Subcutaneous abdominal adipose tissue (tissue), 5 donors: ENCODE data around the gene TOP1.

Experiments
- H3K27ac ChIP-seq: one replicate; pipeline ENCODE4 v1.7.0; 2013; ENCODE audit warnings: low read depth, mild to moderate bottlenecking, inconsistent platforms, low read length, moderate library complexity
- H3K27me3 ChIP-seq, 5 donors: one replicate each; pipeline ENCODE4 v1.7.0; 2013; ENCODE audit warnings: low read length in 5 of 5, inconsistent platforms in 1 of 5; ENCODE audit not compliant: control insufficient read depth in 5 of 5, insufficient read depth in 4 of 5
- H3K36me3 ChIP-seq, 5 donors: one replicate each; pipeline ENCODE4 v1.7.0; 2013; ENCODE audit warnings: low read length in 5 of 5; ENCODE audit not compliant: control insufficient read depth in 5 of 5, insufficient read depth in 5 of 5
- H3K4me1 ChIP-seq, 5 donors: one replicate each; pipeline ENCODE4 v1.7.0; 2013; ENCODE audit warnings: low read length in 5 of 5, mild to moderate bottlenecking in 3 of 5, moderate library complexity in 1 of 5; ENCODE audit not compliant: control insufficient read depth in 5 of 5, insufficient read depth in 5 of 5
- H3K4me3 ChIP-seq, 5 donors: one replicate each; pipeline ENCODE4 v1.7.0; 2013; ENCODE audit warnings: low read length in 5 of 5, low read depth in 1 of 5
- H3K9ac ChIP-seq, 5 donors: one replicate each; pipeline ENCODE4 v1.7.0; 2013; ENCODE audit warnings: low read length in 5 of 5, mild to moderate bottlenecking in 4 of 5, moderate library complexity in 3 of 5
- H3K9me3 ChIP-seq, 5 donors: one replicate each; pipeline ENCODE4 v1.7.0; 2013; ENCODE audit warnings: low read length in 5 of 5; ENCODE audit not compliant: control insufficient read depth in 5 of 5
- donor health status: healthy.
- donor health status: healthy.
- donor health status: healthy.
- donor health status: healthy.
- donor health status: healthy.

Gene TOP1

DNA sequence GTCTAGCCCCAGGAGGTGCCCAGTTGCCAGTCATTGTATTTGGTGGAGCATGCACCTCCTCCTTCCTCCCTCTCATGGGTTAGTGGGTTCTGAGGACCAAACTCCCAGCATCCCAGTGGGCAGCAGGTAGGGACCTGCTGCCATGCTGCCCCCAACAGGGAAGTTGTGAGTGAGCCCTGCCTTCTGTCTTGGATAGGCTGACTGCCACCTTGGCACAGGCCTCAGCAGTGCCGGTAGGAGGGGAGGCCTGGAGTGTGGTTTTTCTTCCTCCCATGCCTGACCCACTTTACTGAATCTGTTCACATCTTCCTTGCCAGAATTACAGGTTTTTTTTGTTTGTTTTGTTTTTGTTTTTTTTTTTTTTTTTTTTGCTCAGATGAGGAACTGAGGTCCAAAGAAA is 133.3 kb downstream of the TOP1 start:
- Histone ChIP-seq H3K9ac (peak overlapping the region in 1 of 5 donors; percentile 17), H3K4me1 (peaks cover 0 to 37% (median 3%) of the 10 kb centered on the region in 5 donors), H3K27me3 (no peaks in the 10 kb centered on the region), H3K27ac (no peak overlapping the region), H3K9me3 (no peaks in the 10 kb centered on the region), H3K4me3 (no peak overlapping the region), H3K36me3 (peaks cover 0 to 69% (median 61%) of the 10 kb centered on the region in 5 donors)

DNA sequence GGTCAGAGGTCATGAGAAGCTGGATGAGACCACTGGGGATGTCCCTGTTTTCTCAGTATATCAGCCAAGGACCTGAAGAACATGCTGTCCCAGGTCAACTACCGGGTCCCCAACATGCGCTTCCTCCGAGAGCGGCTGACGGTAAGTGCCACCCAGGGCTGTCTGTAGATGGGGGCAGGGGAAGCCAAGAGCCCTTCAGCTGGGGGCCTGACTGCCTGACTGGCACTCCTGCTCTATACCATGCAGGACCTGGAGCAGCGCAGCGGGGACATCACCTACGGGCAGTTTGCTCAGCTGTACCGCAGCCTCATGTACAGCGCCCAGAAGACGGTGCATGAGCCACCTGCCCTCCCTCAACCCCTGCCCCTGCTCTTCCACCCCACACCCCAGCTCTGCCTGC is 133.8 kb downstream of the TOP1 start:
- Histone ChIP-seq H3K27me3 (no peaks in the 10 kb centered on the region), H3K4me3 (no peak overlapping the region), H3K9me3 (no peaks in the 10 kb centered on the region), H3K4me1 (peaks cover 0 to 32% (median 3%) of the 10 kb centered on the region in 5 donors), H3K9ac (no peak overlapping the region), H3K27ac (no peak overlapping the region), H3K36me3 (peaks cover 0 to 74% (median 66%) of the 10 kb centered on the region in 5 donors)

DNA sequence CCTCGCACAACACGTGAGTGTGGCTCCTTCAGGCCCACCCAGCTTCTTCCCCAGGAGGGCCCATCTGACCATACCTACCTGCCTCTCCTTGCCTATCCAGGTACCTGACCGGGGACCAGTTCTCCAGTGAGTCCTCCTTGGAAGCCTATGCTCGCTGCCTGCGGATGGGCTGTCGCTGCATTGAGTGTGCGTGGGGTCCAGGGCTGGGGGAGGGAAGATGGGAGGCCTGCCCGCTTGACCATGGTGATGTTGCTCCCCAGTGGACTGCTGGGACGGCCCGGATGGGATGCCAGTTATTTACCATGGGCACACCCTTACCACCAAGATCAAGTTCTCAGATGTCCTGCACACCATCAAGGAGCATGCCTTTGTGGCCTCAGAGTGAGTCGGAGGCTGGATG is 135.2 kb downstream of the TOP1 start:
- H3K27ac ChIP-seq: no peak overlapping the region

DNA sequence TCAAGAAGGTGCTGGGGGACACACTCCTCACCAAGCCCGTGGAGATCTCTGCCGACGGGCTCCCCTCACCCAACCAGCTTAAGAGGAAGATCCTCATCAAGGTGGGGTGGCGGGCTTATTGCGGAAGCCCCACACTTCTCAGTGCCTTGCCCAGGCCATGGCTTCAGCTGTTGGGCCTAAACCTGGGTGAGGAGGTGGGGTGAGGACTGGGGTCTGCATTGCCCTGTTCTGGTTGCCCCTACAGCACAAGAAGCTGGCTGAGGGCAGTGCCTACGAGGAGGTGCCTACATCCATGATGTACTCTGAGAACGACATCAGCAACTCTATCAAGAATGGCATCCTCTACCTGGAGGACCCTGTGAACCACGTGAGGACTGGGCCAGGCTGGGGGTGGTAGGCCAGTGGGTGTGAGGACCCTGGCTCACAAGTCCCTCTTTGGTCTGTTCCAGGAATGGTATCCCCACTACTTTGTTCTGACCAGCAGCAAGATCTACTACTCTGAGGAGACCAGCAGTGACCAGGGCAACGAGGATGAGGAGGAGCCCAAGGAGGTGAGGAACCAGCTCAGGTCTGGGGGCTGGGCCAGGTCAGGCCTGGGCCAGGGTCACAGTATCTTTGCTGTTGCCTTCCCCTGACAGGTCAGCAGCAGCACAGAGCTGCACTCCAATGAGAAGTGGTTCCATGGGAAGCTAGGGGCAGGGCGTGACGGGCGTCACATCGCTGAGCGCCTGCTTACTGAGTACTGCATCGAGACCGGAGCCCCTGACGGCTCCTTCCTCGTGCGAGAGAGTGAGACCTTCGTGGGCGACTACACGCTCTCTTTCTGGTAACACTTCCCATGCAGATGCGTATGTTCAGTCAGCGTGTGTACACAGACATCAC is 136.6 kb downstream of the TOP1 start:
- Histone ChIP-seq H3K9me3 (no peaks in the 10 kb centered on the region), H3K9ac (no peak overlapping the region), H3K27ac (no peak overlapping the region), H3K4me1 (peaks cover 0 to 6% (median 1%) of the 10 kb centered on the region in 5 donors), H3K4me3 (no peak overlapping the region), H3K27me3 (no peaks in the 10 kb centered on the region), H3K36me3 (peaks cover 0 to 93% (median 83%) of the 10 kb centered on the region in 5 donors)

More for the DNA sequence above, 135.2 kb downstream of the TOP1 start:
- Histone ChIP-seq H3K36me3 (peaks cover 0 to 88% (median 75%) of the 10 kb centered on the region in 5 donors), H3K9me3 (no peaks in the 10 kb centered on the region), H3K9ac (no peak overlapping the region), H3K27me3 (no peaks in the 10 kb centered on the region), H3K4me1 (peaks cover 0 to 19% (median 3%) of the 10 kb centered on the region in 5 donors), H3K4me3 (no peak overlapping the region)

DNA sequence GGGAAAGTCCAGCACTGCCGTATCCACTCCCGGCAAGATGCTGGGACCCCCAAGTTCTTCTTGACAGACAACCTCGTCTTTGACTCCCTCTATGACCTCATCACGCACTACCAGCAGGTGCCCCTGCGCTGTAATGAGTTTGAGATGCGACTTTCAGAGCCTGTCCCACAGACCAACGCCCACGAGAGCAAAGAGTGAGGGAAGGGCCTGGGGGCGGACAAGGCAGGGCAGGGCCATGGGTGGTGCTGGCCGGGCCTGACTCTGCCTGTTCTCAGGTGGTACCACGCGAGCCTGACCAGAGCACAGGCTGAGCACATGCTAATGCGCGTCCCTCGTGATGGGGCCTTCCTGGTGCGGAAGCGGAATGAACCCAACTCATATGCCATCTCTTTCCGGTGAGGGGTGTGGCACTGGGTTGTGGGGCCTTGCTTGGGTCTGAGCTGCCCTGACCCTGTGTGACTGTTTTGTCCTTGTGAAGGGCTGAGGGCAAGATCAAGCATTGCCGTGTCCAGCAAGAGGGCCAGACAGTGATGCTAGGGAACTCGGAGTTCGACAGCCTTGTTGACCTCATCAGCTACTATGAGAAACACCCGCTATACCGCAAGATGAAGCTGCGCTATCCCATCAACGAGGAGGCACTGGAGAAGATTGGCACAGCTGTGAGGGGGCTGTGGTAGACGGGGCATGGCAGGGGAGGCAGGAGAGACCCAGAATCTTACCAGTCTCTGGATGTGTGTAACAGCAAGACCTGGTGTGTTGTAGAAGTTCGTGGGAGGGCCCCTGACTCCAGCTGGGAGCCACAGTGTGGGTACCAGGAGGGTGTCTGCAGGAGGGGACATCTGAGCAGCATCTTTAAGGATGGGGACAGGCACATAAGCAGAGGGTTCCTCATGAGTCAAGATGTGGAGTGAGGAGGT is 137.8 kb downstream of the TOP1 start:
- Histone ChIP-seq H3K9me3 (no peaks in the 10 kb centered on the region), H3K27ac (no peak overlapping the region), H3K27me3 (no peaks in the 10 kb centered on the region), H3K36me3 (peaks cover 0 to 92% (median 90%) of the 10 kb centered on the region in 5 donors), H3K9ac (no peak overlapping the region), H3K4me3 (no peak overlapping the region), H3K4me1 (peaks cover 0 to 5% (median 1%) of the 10 kb centered on the region in 5 donors)

DNA sequence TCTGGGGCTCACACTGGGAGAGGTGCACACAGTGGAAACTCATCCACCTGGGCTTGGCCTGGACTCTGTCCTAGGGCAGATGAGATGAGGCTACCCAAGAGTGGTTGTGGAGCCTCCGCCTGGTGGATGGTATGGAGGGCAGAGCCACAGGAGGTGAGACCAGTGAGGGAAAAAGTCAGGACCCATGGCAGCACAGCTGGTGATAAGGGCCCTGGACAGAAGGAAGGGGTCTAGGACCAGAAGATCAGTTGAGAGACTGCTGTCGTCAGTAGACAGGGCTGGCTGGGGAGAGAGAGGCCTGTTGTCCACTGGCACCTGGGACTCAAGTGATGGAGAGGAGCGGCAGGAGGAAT is 138.5 kb downstream of the TOP1 start:
- Histone ChIP-seq H3K4me3 (no peak overlapping the region), H3K9ac (no peak overlapping the region), H3K27ac (no peak overlapping the region), H3K27me3 (no peaks in the 10 kb centered on the region), H3K9me3 (no peaks in the 10 kb centered on the region), H3K4me1 (peaks cover 0 to 10% (median 5%) of the 10 kb centered on the region in 5 donors), H3K36me3 (peaks cover 0 to 98% (median 93%) of the 10 kb centered on the region in 5 donors)

DNA sequence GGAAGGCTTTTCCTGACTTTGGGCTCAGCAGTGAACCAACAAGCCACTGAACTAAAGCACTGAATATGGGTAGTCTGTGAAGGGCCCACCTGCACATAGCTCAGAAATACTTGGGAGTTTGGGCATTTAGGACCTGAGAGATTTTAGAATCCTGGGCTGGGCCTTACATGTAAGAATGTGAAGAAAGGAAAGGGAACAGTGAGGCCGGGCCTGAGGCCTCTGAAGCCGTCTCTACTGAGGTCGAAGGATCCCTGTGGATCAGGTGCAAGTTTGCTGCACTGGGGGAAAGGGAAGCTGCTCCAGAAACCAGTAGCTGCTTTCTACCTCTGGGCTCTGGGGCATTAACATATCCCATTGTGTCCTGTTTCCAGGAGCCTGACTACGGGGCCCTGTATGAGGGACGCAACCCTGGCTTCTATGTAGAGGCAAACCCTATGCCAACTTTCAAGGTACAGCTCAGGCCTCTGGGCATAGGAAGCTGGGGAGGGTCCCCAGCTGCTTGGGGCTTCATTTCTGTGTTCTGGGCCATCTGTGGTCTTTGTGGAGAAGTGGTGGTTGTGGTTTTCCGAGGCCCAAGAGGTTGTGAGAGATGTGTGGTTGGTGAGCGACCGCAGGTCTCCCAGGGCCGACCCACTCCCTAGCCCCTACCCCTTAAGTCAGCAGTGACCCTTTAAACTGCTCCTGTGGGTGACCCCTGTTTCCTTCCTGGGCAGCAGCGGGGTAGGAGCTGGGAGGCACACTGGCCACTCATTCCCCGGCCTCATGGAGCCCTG is 139.0 kb downstream of the TOP1 start:
- Histone ChIP-seq H3K4me3 (no peak overlapping the region), H3K27ac (no peak overlapping the region), H3K27me3 (no peaks in the 10 kb centered on the region), H3K9me3 (no peaks in the 10 kb centered on the region), H3K9ac (no peak overlapping the region), H3K4me1 (peaks cover 4 to 16% (median 11%) of the 10 kb centered on the region in 5 donors), H3K36me3 (peaks cover 0 to 98% (median 93%) of the 10 kb centered on the region in 5 donors)

DNA sequence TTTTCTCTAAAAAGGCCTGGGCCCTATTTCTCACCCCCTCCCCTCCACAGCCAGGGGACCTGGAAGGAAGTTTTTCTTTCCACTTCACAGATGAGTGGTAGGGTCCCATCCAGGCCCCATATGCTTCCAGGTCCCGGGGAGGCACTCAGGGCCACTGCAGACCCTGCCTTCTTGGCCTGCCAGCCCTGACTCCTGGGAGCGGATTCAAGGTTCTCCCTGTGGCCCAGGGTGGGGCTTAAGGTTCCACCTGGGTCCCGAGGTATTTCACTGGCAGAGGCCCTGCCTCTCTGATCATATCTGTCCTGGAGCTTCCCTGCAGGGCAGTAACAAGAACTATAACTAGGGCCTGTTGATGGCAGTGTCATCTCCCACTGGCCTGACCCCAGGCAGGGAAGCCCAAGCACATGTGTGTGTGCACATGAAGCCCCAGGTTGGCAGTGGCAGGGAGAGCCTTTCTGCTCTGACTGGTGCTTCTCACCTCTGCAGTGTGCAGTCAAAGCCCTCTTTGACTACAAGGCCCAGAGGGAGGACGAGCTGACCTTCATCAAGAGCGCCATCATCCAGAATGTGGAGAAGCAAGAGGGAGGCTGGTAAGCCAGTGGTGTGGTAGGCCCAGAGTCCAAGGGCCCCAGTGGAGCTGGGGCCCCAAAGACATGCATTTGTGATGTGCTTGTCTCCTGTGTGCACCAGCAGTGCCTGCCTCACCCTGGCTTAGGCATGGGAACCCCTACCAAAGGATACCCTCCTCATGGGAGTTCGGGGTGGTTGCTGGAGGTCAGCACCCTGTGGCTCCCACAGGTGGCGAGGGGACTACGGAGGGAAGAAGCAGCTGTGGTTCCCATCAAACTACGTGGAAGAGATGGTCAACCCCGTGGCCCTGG is 139.9 kb downstream of the TOP1 start:
- H3K27ac ChIP-seq: no peak overlapping the region
- H3K36me3 ChIP-seq: peaks cover 0 to 95% (median 89%) of the 10 kb centered on the region in 5 donors
- H3K4me1 ChIP-seq: peaks cover 6 to 25% (median 14%) of the 10 kb centered on the region in 5 donors
- H3K27me3 ChIP-seq: no peaks in the 10 kb centered on the region
- H3K9me3 ChIP-seq: no peaks in the 10 kb centered on the region
- no peak overlapping the region for H3K9ac ChIP-seq
- H3K4me3 ChIP-seq: no peak overlapping the region
